ENCODE results near the gene MAB21L4. TPM values are rescaled to one million over a fixed set of nuclear protein-coding genes. Genes with fewer than 3 reads are reported as not detected.

MAB21L4 gene
- total and polyA plus RNA-seq, 2 experiments from 2014 or later: not detected

DNA sequence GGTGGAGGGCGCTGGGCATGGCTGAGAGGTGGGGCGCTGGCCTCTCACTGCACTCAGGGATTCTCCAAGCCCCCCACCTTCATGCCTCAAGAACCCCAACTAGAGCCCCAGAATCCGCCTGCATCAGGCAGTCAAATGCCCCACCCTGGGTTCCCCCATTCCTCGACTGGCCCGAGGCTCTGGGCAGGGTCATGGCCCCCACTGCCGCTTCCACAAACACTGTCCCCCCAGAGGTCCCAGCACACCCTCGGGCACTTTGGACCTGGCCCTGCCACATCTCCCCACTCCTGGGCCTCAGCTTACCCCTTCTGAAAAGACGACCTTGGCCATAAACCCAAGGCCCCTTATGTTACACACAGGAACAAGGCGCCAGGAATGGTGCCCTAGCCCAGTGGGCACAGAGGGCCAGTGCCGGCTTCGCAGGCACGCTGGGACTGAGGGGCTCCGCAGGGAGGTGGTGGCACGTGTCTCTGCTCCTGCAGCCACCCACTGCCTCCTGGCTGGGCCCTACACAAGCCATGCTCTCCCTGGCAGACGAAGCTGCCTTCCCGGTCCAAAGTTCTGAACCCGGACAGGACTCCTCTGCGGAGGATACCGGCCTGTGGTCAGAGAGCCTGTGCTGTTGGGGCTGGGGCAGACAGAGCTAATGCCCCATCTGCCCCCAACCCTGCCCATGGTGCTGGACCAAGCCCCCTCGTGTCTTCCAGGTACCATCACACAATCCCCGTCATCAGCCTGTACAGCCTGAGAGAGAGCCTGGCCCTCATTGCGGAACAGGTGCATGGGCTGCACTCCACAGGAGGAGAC is 20.5 kb downstream of the MAB21L4 start:
- Histone ChIP-seq H4K20me1 (replicated peaks; ENCODE audit: insufficient read depth) (no peaks in the 10 kb centered on the region), H3K79me2 (replicated peaks; ENCODE audit: insufficient read depth) (no peaks in the 10 kb centered on the region), H2AFZ (no peak overlapping the region), H3K9me2 (ENCODE audit: insufficient read depth) (no peaks in the 10 kb centered on the region), H3K4me1 (ENCODE audit: insufficient read depth) (no peaks in the 10 kb centered on the region), H3K27ac (ENCODE audit: low read depth) (no peak overlapping the region), H3K36me3 (ENCODE audit: insufficient read depth) (no peaks in the 10 kb centered on the region), H3K4me2 (no peak overlapping the region), H3K27me3 (ENCODE audit: insufficient read depth) (no peaks in the 10 kb centered on the region), H3F3A (replicated peaks; ENCODE audit: low read depth) (no peaks in the 10 kb centered on the region), H3K4me3 (no peak overlapping the region)
- ATAC-seq (no peak), DNase-seq (ENCODE audit: low spot score) (no peak)
- H3K27me3 Mint-ChIP-seq (ENCODE audit: insufficient read depth, low read depth, poor library complexity): peaks cover 4% of the 10 kb centered on the region
- H3K4me3 Mint-ChIP-seq: no peak overlapping the region
- no peak overlapping the region for H3K27ac Mint-ChIP-seq
- 0 out of 3 replicates have a peak, but pooled peaks cover 2% of the 10 kb centered on the region for H3K4me1 Mint-ChIP-seq
- TF ChIP-seq POLR2AphosphoS5 (IDR thresholded peaks at IDR 0.05; ENCODE audit: low read depth): no peak
- TF ChIP-seq ZNF114 (CRISPR knock-in tag; IDR thresholded peaks at IDR 0.05): no peak
- TF ChIP-seq ZNF331 (CRISPR knock-in tag; IDR thresholded peaks at IDR 0.05; ENCODE audit: low read depth): no peak
- TF ChIP-seq EZH2 (IDR thresholded peaks at IDR 0.05; ENCODE audit: low read depth, unreplicated experiment): no peak
- TF ChIP-seq, protein P1, sequence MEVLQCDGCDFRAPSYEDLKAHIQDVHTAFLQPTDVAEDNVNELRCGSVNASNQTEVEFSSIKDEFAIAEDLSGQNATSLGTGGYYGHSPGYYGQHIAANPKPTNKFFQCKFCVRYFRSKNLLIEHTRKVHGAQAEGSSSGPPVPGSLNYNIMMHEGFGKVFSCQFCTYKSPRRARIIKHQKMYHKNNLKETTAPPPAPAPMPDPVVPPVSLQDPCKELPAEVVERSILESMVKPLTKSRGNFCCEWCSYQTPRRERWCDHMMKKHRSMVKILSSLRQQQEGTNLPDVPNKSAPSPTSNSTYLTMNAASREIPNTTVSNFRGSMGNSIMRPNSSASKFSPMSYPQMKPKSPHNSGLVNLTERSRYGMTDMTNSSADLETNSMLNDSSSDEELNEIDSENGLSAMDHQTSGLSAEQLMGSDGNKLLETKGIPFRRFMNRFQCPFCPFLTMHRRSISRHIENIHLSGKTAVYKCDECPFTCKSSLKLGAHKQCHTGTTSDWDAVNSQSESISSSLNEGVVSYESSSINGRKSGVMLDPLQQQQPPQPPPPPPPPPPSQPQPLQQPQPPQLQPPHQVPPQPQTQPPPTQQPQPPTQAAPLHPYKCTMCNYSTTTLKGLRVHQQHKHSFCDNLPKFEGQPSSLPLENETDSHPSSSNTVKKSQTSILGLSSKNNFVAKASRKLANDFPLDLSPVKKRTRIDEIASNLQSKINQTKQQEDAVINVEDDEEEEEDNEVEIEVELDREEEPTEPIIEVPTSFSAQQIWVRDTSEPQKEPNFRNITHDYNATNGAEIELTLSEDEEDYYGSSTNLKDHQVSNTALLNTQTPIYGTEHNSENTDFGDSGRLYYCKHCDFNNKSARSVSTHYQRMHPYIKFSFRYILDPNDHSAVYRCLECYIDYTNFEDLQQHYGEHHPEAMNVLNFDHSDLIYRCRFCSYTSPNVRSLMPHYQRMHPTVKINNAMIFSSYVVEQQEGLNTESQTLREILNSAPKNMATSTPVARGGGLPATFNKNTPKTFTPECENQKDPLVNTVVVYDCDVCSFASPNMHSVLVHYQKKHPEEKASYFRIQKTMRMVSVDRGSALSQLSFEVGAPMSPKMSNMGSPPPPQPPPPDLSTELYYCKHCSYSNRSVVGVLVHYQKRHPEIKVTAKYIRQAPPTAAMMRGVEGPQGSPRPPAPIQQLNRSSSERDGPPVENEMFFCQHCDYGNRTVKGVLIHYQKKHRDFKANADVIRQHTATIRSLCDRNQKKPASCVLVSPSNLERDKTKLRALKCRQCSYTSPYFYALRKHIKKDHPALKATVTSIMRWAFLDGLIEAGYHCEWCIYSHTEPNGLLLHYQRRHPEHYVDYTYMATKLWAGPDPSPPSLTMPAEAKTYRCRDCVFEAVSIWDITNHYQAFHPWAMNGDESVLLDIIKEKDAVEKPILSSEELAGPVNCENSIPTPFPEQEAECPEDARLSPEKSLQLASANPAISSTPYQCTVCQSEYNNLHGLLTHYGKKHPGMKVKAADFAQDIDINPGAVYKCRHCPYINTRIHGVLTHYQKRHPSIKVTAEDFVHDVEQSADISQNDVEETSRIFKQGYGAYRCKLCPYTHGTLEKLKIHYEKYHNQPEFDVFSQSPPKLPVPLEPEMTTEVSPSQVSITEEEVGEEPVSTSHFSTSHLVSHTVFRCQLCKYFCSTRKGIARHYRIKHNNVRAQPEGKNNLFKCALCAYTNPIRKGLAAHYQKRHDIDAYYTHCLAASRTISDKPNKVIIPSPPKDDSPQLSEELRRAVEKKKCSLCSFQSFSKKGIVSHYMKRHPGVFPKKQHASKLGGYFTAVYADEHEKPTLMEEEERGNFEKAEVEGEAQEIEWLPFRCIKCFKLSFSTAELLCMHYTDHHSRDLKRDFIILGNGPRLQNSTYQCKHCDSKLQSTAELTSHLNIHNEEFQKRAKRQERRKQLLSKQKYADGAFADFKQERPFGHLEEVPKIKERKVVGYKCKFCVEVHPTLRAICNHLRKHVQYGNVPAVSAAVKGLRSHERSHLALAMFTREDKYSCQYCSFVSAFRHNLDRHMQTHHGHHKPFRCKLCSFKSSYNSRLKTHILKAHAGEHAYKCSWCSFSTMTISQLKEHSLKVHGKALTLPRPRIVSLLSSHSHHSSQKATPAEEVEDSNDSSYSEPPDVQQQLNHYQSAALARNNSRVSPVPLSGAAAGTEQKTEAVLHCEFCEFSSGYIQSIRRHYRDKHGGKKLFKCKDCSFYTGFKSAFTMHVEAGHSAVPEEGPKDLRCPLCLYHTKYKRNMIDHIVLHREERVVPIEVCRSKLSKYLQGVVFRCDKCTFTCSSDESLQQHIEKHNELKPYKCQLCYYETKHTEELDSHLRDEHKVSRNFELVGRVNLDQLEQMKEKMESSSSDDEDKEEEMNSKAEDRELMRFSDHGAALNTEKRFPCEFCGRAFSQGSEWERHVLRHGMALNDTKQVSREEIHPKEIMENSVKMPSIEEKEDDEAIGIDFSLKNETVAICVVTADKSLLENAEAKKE (CRISPR knock-in tag; IDR thresholded peaks at IDR 0.05): no peak
- TF ChIP-seq, protein P2, sequence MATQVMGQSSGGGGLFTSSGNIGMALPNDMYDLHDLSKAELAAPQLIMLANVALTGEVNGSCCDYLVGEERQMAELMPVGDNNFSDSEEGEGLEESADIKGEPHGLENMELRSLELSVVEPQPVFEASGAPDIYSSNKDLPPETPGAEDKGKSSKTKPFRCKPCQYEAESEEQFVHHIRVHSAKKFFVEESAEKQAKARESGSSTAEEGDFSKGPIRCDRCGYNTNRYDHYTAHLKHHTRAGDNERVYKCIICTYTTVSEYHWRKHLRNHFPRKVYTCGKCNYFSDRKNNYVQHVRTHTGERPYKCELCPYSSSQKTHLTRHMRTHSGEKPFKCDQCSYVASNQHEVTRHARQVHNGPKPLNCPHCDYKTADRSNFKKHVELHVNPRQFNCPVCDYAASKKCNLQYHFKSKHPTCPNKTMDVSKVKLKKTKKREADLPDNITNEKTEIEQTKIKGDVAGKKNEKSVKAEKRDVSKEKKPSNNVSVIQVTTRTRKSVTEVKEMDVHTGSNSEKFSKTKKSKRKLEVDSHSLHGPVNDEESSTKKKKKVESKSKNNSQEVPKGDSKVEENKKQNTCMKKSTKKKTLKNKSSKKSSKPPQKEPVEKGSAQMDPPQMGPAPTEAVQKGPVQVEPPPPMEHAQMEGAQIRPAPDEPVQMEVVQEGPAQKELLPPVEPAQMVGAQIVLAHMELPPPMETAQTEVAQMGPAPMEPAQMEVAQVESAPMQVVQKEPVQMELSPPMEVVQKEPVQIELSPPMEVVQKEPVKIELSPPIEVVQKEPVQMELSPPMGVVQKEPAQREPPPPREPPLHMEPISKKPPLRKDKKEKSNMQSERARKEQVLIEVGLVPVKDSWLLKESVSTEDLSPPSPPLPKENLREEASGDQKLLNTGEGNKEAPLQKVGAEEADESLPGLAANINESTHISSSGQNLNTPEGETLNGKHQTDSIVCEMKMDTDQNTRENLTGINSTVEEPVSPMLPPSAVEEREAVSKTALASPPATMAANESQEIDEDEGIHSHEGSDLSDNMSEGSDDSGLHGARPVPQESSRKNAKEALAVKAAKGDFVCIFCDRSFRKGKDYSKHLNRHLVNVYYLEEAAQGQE (IDR thresholded peaks at IDR 0.05; ENCODE audit: unreplicated experiment): no peak
- TF ChIP-seq JUNB (IDR thresholded peaks at IDR 0.05; ENCODE audit: unreplicated experiment): no peak
- no peak for TF ChIP-seq NANOG (IDR thresholded peaks at IDR 0.05; ENCODE audit: borderline replicate concordance)
- no peak for TF ChIP-seq STAT1 (IDR thresholded peaks at IDR 0.05; ENCODE audit: unreplicated experiment)
- TF ChIP-seq, protein P3, sequence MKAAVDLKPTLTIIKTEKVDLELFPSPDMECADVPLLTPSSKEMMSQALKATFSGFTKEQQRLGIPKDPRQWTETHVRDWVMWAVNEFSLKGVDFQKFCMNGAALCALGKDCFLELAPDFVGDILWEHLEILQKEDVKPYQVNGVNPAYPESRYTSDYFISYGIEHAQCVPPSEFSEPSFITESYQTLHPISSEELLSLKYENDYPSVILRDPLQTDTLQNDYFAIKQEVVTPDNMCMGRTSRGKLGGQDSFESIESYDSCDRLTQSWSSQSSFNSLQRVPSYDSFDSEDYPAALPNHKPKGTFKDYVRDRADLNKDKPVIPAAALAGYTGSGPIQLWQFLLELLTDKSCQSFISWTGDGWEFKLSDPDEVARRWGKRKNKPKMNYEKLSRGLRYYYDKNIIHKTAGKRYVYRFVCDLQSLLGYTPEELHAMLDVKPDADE (IDR thresholded peaks at IDR 0.05): no peak
- TF ChIP-seq, protein P4, sequence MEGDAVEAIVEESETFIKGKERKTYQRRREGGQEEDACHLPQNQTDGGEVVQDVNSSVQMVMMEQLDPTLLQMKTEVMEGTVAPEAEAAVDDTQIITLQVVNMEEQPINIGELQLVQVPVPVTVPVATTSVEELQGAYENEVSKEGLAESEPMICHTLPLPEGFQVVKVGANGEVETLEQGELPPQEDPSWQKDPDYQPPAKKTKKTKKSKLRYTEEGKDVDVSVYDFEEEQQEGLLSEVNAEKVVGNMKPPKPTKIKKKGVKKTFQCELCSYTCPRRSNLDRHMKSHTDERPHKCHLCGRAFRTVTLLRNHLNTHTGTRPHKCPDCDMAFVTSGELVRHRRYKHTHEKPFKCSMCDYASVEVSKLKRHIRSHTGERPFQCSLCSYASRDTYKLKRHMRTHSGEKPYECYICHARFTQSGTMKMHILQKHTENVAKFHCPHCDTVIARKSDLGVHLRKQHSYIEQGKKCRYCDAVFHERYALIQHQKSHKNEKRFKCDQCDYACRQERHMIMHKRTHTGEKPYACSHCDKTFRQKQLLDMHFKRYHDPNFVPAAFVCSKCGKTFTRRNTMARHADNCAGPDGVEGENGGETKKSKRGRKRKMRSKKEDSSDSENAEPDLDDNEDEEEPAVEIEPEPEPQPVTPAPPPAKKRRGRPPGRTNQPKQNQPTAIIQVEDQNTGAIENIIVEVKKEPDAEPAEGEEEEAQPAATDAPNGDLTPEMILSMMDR (conservative IDR thresholded peaks at IDR 0.05; ENCODE audit: low read depth in 2 of 2): no peak
- no peak for TF ChIP-seq EZH2phosphoT487 (IDR thresholded peaks at IDR 0.05; ENCODE audit: unreplicated experiment)
- TF ChIP-seq CREB1 (CRISPR knock-in tag; IDR thresholded peaks at IDR 0.05; ENCODE audit: low read depth): no peak
- H3K36me3 Mint-ChIP-seq (ENCODE audit: low read depth): no peaks in the 10 kb centered on the region
- H3K9me3 Mint-ChIP-seq: no peaks in the 10 kb centered on the region

Measured in GM23338 (cell line).